GM21528 (cell line): ENCODE data around the gene KCNIP4.
A peak's percentile ranks its signal among the peaks of the same experiment; 100 is the strongest.
"Not testable (repeated sequence)": the region's sequence is repeated elsewhere in the genome, so short reads cannot be mapped to it uniquely, and the experiment has no call there.

Experiments used
- ATAC-seq: cut with Tn5 transposase; IDR thresholded peaks from one replicate; pipeline ENCODE4 v1.9.1; 2021; ENCODE audit warnings: mild to moderate bottlenecking, moderate library complexity; ENCODE audit not compliant: unreplicated experiment, low FRiP score

KCNIP4 gene

GRCh38 chr4:20832826-20833225 is 1115.7 kb downstream of the KCNIP4 start:
- no peak for ATAC-seq

GRCh38 chr4:20831746-20832145 is 1116.8 kb downstream of the KCNIP4 start:
- ATAC-seq, result no peak

- ATAC-seq, result no peak
Observed at GRCh38 chr4:20829617-20830357, 1118.8 kb downstream of the KCNIP4 start.

- no peak for ATAC-seq
Observed at GRCh38 chr4:20825505-20825904, 1123.1 kb downstream of the KCNIP4 start.

- ATAC-seq, result no peak
Observed at GRCh38 chr4:20816287-20816686, 1132.3 kb downstream of the KCNIP4 start.

GRCh38 chr4:20813700-20814099 is 1134.9 kb downstream of the KCNIP4 start:
- ATAC-seq, result no peak

GRCh38 chr4:20809812-20810211 is 1138.8 kb downstream of the KCNIP4 start:
- no peak for ATAC-seq

GRCh38 chr4:20805716-20806115 is 1142.9 kb downstream of the KCNIP4 start:
- ATAC-seq, result no peak

- no peak for ATAC-seq
Observed at GRCh38 chr4:20787940-20788665, 1160.5 kb downstream of the KCNIP4 start.

GRCh38 chr4:20783134-20783533 is 1165.4 kb downstream of the KCNIP4 start:
- not testable (repeated sequence) for ATAC-seq

- ATAC-seq, result no peak
Observed at GRCh38 chr4:20778896-20779295, 1169.7 kb downstream of the KCNIP4 start.

- peak; percentile 77 for ATAC-seq
Observed at GRCh38 chr4:20773144-20773997, 1175.2 kb downstream of the KCNIP4 start.

- no peak for ATAC-seq
Observed at GRCh38 chr4:20764366-20764992, 1184.1 kb downstream of the KCNIP4 start.

- ATAC-seq, result no peak
Observed at GRCh38 chr4:20761826-20762225, 1186.7 kb downstream of the KCNIP4 start.

- no peak for ATAC-seq
Observed at GRCh38 chr4:20761382-20761781, 1187.2 kb downstream of the KCNIP4 start.

GRCh38 chr4:20760053-20760452 is 1188.5 kb downstream of the KCNIP4 start:
- ATAC-seq, result no peak

- no peak for ATAC-seq
Observed at GRCh38 chr4:20754036-20754435, 1194.5 kb downstream of the KCNIP4 start.

GRCh38 chr4:20752641-20753040 is 1195.9 kb downstream of the KCNIP4 start:
- ATAC-seq, result no peak

- not testable (repeated sequence) for ATAC-seq
Observed at GRCh38 chr4:20746000-20746399, 1202.6 kb downstream of the KCNIP4 start.

GRCh38 chr4:20735931-20736330 is 1212.6 kb downstream of the KCNIP4 start:
- no peak for ATAC-seq

GRCh38 chr4:20724915-20725314 is 1223.7 kb downstream of the KCNIP4 start:
- ATAC-seq, result peak; percentile 97
